CD4-positive, alpha-beta T cell (primary cell): ENCODE measurements around the gene GNA15. TPM values are rescaled to one million over a fixed set of nuclear protein-coding genes. Genes with fewer than 3 reads are reported as not detected.

Source experiments
- ATAC-seq: fragments of 200-7000 bp; cut with Tn5 transposase; one replicate; pipeline ENCODE4 v1.10.0; 2022; ENCODE audit warnings: mild to moderate bottlenecking; ENCODE audit not compliant: poor library complexity
- CTCF ChIA-PET: fragments of 350-600 bp; sonication (Branson Sonifier 250); formaldehyde crosslinking; loops from one replicate; lab custom pipeline; 2021; ENCODE audit warnings: antibody characterized with exemption, inconsistent platforms; lab: Charles Lee
- POLR2A ChIA-PET: fragments of 350-600 bp; sonication (Branson Sonifier 250); formaldehyde crosslinking; loops from one replicate; lab custom pipeline; 2021; ENCODE audit warnings: antibody characterized with exemption, inconsistent platforms; lab: Charles Lee
- DNase-seq, 14 experiments: peaks; one replicate each; pipeline ENCODE4 v3.0.0-alpha.2; 2013 to 2020; ENCODE audit warnings: mixed read lengths in 2 of 14
- H3K27ac ChIP-seq, 2 donors: one replicate each; pipeline versions ENCODE4 v1.5.1 to v1.7.0; 2013; ENCODE audit warnings: low read length in 2 of 2, low read depth in 1 of 2, mild to moderate bottlenecking in 1 of 2
- H3K27me3 ChIP-seq, 2 experiments: 1 replicate in 1 of 2; 2 replicates in 1 of 2; pipeline versions ENCODE4 v1.6.1 to v1.7.0; 2013; ENCODE audit warnings: low read length in 2 of 2, control low read depth in 1 of 2, mild to moderate bottlenecking in 1 of 2, moderate library complexity in 1 of 2; ENCODE audit not compliant: insufficient read depth in 2 of 2, control insufficient read depth in 1 of 2
- H3K36me3 ChIP-seq: one replicate; pipeline ENCODE4 v1.6.1; 2013; ENCODE audit warnings: low read length, control low read depth; ENCODE audit not compliant: insufficient read depth
- H3K4me1 ChIP-seq: one replicate; pipeline ENCODE4 v1.6.1; 2013; ENCODE audit warnings: low read length, control low read depth; ENCODE audit not compliant: insufficient read depth
- H3K4me3 ChIP-seq: one replicate; pipeline ENCODE4 v1.5.1; 2013; ENCODE audit warnings: mild to moderate bottlenecking, low read length, moderate library complexity
- H3K9me3 ChIP-seq, 2 experiments: 1 replicate in 1 of 2; 2 replicates in 1 of 2; pipeline versions ENCODE4 v1.6.1 to v1.7.0; 2013; ENCODE audit warnings: low read length in 2 of 2, mild to moderate bottlenecking in 2 of 2, control low read depth in 1 of 2, moderate library complexity in 1 of 2; ENCODE audit not compliant: control insufficient read depth in 1 of 2, insufficient read depth in 1 of 2
- H3K27ac Mint-ChIP-seq: one replicate; pipeline ENCODE4 v1.8.0; 2020; ENCODE audit warnings: mixed read lengths
- H3K27me3 Mint-ChIP-seq: one replicate; pipeline ENCODE4 v1.8.0; 2021; ENCODE audit warnings: mixed read lengths
- H3K36me3 Mint-ChIP-seq: one replicate; pipeline ENCODE4 v1.8.0; 2021; ENCODE audit warnings: low read depth, mixed read lengths
- H3K4me1 Mint-ChIP-seq: one replicate; pipeline ENCODE4 v1.8.0; 2021; ENCODE audit warnings: low read depth, mixed read lengths
- H3K4me3 Mint-ChIP-seq: one replicate; pipeline ENCODE4 v1.8.0; 2020; ENCODE audit warnings: mild to moderate bottlenecking, mixed read lengths
- H3K9me3 Mint-ChIP-seq: one replicate; pipeline ENCODE4 v1.8.0; 2020; ENCODE audit warnings: mixed read lengths
- CTCF ChIP-seq: fragments of 200-600 bp; IDR thresholded peaks from one replicate; pipeline ENCODE4 v1.8.0; 2022; ENCODE audit warnings: antibody characterized with exemption, mild to moderate bottlenecking
- intact Hi-C, 2 experiments: fragments of 100-400 bp; cut with DNase I in 1 of 2; cut with micrococcal nuclease in 1 of 2; formaldehyde crosslinking; loops; one replicate each; pipeline versions ENCODE4 v1.15.1 to v1.9.0; 2023 to 2025; cut with DNase I, micrococcal nuclease
- total RNA-seq, 174 experiments: library from RNA in 2 of 174; stranded (reverse) in 2 of 174; gene quantifications; one replicate each; pipeline ENCODE4 v1.2.3 and lab custom pipeline; 2021 to 2026

The GNA15 gene
- total RNA-seq, 2 experiments from 2014 or later = 12.1 to 14.9 TPM

GRCh38 chr19:3124630-3125029 is 11.2 kb upstream of the GNA15 start:
- no peak for ATAC-seq
- Histone ChIP-seq H3K9me3 (peaks cover 0 to 3% of the 10 kb centered on the region in 2 experiments), H3K27ac (no peak overlapping the region), H3K36me3 (no peaks in the 10 kb centered on the region), H3K27me3 (no peaks in the 10 kb centered on the region), H3K4me3 (no peak overlapping the region), H3K4me1 (peaks cover 8% of the 10 kb centered on the region)
- intact Hi-C loops = no loop called here
- DNase-seq = peak in 1 of 14 experiments; percentile 18
- H3K36me3 Mint-ChIP-seq = no peaks in the 10 kb centered on the region
- ChIA-PET CTCF (no interaction called here), POLR2A (no interaction called here)
- no peak overlapping the region for H3K27ac Mint-ChIP-seq
- peaks cover 4% of the 10 kb centered on the region for H3K27me3 Mint-ChIP-seq
- H3K4me1 Mint-ChIP-seq = peaks cover 6% of the 10 kb centered on the region
- H3K4me3 Mint-ChIP-seq = no peak overlapping the region
- no peaks in the 10 kb centered on the region for H3K9me3 Mint-ChIP-seq
- TF ChIP-seq CTCF = no peak

GRCh38 chr19:3125900-3126524 is 9.8 kb upstream of the GNA15 start:
- peaks cover 7% of the 10 kb centered on the region for H3K4me1 Mint-ChIP-seq
- H3K4me1 ChIP-seq = peaks cover 8% of the 10 kb centered on the region
- DNase-seq (peak; percentile 61 to 82 (median 72)), ATAC-seq (peak; percentile 94)
- no peaks in the 10 kb centered on the region for H3K36me3 Mint-ChIP-seq
- H3K9me3 ChIP-seq = peaks cover 0 to 3% of the 10 kb centered on the region in 2 experiments
- H3K27ac Mint-ChIP-seq = no peak overlapping the region
- no peaks in the 10 kb centered on the region for H3K27me3 ChIP-seq
- no peaks in the 10 kb centered on the region for H3K9me3 Mint-ChIP-seq
- peaks cover 4% of the 10 kb centered on the region for H3K27me3 Mint-ChIP-seq
- peak; percentile 71 for TF ChIP-seq CTCF
- ChIA-PET POLR2A (no interaction called here), CTCF (interaction anchor here (0.8 to 1.7 kb wide), 6 partner anchors 11 to 175 kb away, joined by 3 to 6 read pairs (median 4); no protein-coding TSS in a partner anchor)
- intact Hi-C loops = no loop called here
- no peak overlapping the region for H3K4me3 Mint-ChIP-seq
- H3K36me3 ChIP-seq = no peaks in the 10 kb centered on the region
- H3K4me3 ChIP-seq = no peak overlapping the region
- no peak overlapping the region for H3K27ac ChIP-seq

GRCh38 chr19:3129112-3129511 is 6.7 kb upstream of the GNA15 start:
- H3K4me3 ChIP-seq = no peak overlapping the region
- no peak for ATAC-seq
- ChIA-PET POLR2A (interaction anchor here (0.8 to 1.2 kb wide), 3 partner anchors 13 to 178 kb away, joined by 3 to 7 read pairs (median 3); no protein-coding TSS in a partner anchor), CTCF (interaction anchor here (0.6 to 1.7 kb wide), 10 partner anchors 16 to 1449 kb away, joined by 3 to 10 read pairs (median 4); no protein-coding TSS in a partner anchor)
- peaks cover 31% of the 10 kb centered on the region for H3K4me1 ChIP-seq
- H3K36me3 Mint-ChIP-seq = no peaks in the 10 kb centered on the region
- H3K27ac ChIP-seq = no peak overlapping the region
- H3K27me3 Mint-ChIP-seq = peaks cover 4% of the 10 kb centered on the region
- intact Hi-C loops = loop anchor here (1.0 kb wide), 1 partner anchor 34 kb away; no protein-coding TSS in a partner anchor
- H3K4me3 Mint-ChIP-seq = no peak overlapping the region
- no peaks in the 10 kb centered on the region for H3K36me3 ChIP-seq
- no peaks in the 10 kb centered on the region for H3K9me3 Mint-ChIP-seq
- peak; percentile 71 for TF ChIP-seq CTCF
- H3K9me3 ChIP-seq = no peaks in the 10 kb centered on the region
- H3K4me1 Mint-ChIP-seq = peaks cover 27% of the 10 kb centered on the region
- no peak overlapping the region for H3K27ac Mint-ChIP-seq
- DNase-seq = peak in 4 of 14 experiments; percentile 57 to 69 (median 64)
- H3K27me3 ChIP-seq = no peaks in the 10 kb centered on the region
